Thoracic aorta (tissue), 2 donors: ENCODE results near the gene CDRT15. TPM values are rescaled to one million over a fixed set of nuclear protein-coding genes. Genes with fewer than 3 reads are reported as not detected.

Source experiments
- ATAC-seq: fragments of 150-250 bp; one replicate; pipeline ENCODE4 v1.8.0; 2017; ENCODE audit warnings: low read depth; ENCODE audit not compliant: insufficient number of reproducible peaks, low FRiP score
- DNase-seq: peaks from one replicate; pipeline ENCODE4 v3.0.0-alpha.2; 2020; ENCODE audit warnings: low spot score
- H3K27ac ChIP-seq, 2 donors: fragments of 200-600 bp; sonication (generic); 1 replicate in 1 of 2; 2 replicates in 1 of 2; pipeline ENCODE4 v1.5.1; 2016; ENCODE audit warnings: mild to moderate bottlenecking in 2 of 2, moderate library complexity in 2 of 2
- H3K27me3 ChIP-seq: fragments of 200-600 bp; sonication (generic); replicated peaks from 2 replicates; pipeline ENCODE4 v1.6.0; 2016; ENCODE audit warnings: mild to moderate bottlenecking; ENCODE audit not compliant: insufficient read depth
- H3K36me3 ChIP-seq: fragments of 200-600 bp; sonication (generic); one replicate; pipeline ENCODE4 v1.5.1; 2016
- H3K4me1 ChIP-seq, 2 donors: fragments of 200-600 bp; sonication (generic); 1 replicate in 1 of 2; 2 replicates in 1 of 2; pipeline versions ENCODE4 v1.5.1 to v1.6.0; 2016; ENCODE audit warnings: low read depth in 2 of 2, mild to moderate bottlenecking in 1 of 2; ENCODE audit not compliant: control insufficient read depth in 1 of 2
- H3K4me3 ChIP-seq: fragments of 200-600 bp; sonication (generic); 2 replicates; pipeline ENCODE4 v1.5.1; 2016; ENCODE audit warnings: mild to moderate bottlenecking
- H3K9me3 ChIP-seq: fragments of 200-600 bp; sonication (generic); 2 replicates; pipeline ENCODE4 v1.5.1; 2016
- CTCF ChIP-seq: fragments of 200-600 bp; sonication (generic); IDR thresholded peaks from one replicate; pipeline ENCODE4 v1.5.1; 2019; ENCODE audit warnings: antibody characterized with exemption
- total RNA-seq, 2 donors: library from RNA; depleted of rRNA; stranded (reverse); fragments of >200 nt; gene quantifications; one replicate each; pipeline versions ENCODE4 v1.1.0 to v1.2.3, GENCODE V29; 2016

CDRT15 gene
- total RNA-seq, 2 donors from 2014 or later, result not detected

DNA sequence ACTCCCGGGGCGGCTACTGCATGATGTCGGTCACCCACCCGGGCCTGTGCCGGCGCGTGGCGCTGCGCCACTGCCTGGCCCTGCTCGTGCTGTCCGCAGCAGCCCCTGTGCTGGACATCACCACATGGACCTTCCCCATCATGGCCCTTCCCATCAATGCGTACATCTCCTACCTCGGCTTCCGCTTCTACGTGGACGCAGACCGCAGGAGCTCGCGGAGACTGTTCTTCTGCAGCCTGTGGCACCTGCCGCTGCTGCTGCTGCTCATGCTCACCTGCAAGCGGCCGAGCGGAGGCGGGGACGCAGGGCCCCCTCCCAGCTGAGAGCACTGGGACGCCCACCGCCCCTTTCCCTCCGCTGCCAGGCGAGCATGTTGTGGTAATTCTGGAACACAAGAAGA lies 29.8 kb downstream of the CDRT15 start:
- Histone ChIP-seq H3K27ac (no peak overlapping the region), H3K27me3 (no peaks in the 10 kb centered on the region), H3K36me3 (peaks cover 5% of the 10 kb centered on the region), H3K4me1 (no peaks in the 10 kb centered on the region), H3K4me3 (no peak overlapping the region), H3K9me3 (no peaks in the 10 kb centered on the region)
- DNase-seq (no peak), ATAC-seq (no peak)
- TF ChIP-seq CTCF, result no peak

DNA sequence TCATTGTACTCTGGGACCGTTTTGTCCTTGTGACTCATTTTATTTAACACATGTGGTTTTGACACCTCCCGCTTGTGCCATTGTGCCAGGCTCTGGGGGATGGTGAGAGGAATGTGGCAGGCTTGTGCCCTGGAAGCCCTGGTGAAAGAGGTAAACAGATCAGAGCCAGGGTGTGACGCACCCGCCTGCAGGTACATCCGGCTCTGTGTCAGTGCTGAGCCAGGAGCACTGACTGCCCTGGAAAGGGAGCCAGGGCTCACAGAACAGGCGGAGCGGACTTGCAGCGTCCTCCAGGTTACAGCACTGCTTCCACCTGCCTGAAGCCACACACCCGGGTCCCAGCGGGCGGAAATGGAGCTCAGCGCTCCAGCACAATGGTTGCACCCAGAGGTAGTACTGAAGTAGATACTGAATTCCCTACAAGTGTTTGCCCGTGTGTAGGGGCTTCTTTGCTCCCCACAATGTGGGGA lies 30.6 kb downstream of the CDRT15 start:
- TF ChIP-seq CTCF, result no peak
- Histone ChIP-seq H3K27ac (no peak overlapping the region), H3K36me3 (peaks cover 5% of the 10 kb centered on the region), H3K9me3 (no peaks in the 10 kb centered on the region), H3K4me1 (no peaks in the 10 kb centered on the region), H3K27me3 (no peaks in the 10 kb centered on the region), H3K4me3 (no peak overlapping the region)
- DNase-seq (no peak), ATAC-seq (no peak)

- TF ChIP-seq CTCF, result no peak
- ATAC-seq (no peak), DNase-seq (no peak)
- Histone ChIP-seq H3K9me3 (no peaks in the 10 kb centered on the region), H3K4me3 (no peak overlapping the region), H3K27ac (no peak overlapping the region), H3K4me1 (no peaks in the 10 kb centered on the region), H3K27me3 (no peaks in the 10 kb centered on the region), H3K36me3 (peaks cover 5% of the 10 kb centered on the region)
Observed at GRCh38 chr17:14205380-14205779, 31.3 kb downstream of the CDRT15 start.

- no peak for ATAC-seq
- TF ChIP-seq CTCF, result no peak
- no peak overlapping the region for H3K4me3 ChIP-seq
- no peaks in the 10 kb centered on the region for H3K9me3 ChIP-seq
- no peaks in the 10 kb centered on the region for H3K27me3 ChIP-seq
- no peak overlapping the region for H3K27ac ChIP-seq
- no peak for DNase-seq
- H3K36me3 ChIP-seq, result peaks cover 5% of the 10 kb centered on the region
- H3K4me1 ChIP-seq, result no peaks in the 10 kb centered on the region
Observed at GRCh38 chr17:14204546-14204945, 32.1 kb downstream of the CDRT15 start.

- no peak for ATAC-seq
- H3K36me3 ChIP-seq, result peaks cover 5% of the 10 kb centered on the region
- H3K9me3 ChIP-seq, result no peaks in the 10 kb centered on the region
- no peaks in the 10 kb centered on the region for H3K27me3 ChIP-seq
- no peak for DNase-seq
- no peak for TF ChIP-seq CTCF
- H3K4me3 ChIP-seq, result no peak overlapping the region
- H3K27ac ChIP-seq, result no peak overlapping the region
- H3K4me1 ChIP-seq, result no peaks in the 10 kb centered on the region
Observed at GRCh38 chr17:14204084-14204483, 32.6 kb downstream of the CDRT15 start.
